PC-9 (cell line): ENCODE measurements around the gene GADD45A. TPM values are rescaled to one million over a fixed set of nuclear protein-coding genes. Genes with fewer than 3 reads are reported as not detected.

Source experiments
- BruUV-seq: library from RNA; stranded (reverse); fragments of 400-500 nt; replicated peaks from 2 replicates; lab custom pipeline; 2021; lab: Mats Ljungman, UMichigan
- CTCF ChIA-PET: fragments of 300-600 bp; sonication (Branson Sonifier 250); formaldehyde crosslinking; loops from one replicate; lab custom pipeline; 2022; ENCODE audit warnings: antibody characterized with exemption; lab: Charles Lee
- POLR2A ChIA-PET: fragments of 300-600 bp; sonication (Branson Sonifier 250); formaldehyde crosslinking; loops from one replicate; lab custom pipeline; 2022; ENCODE audit warnings: antibody characterized with exemption; ENCODE audit not compliant: unreplicated experiment; lab: Charles Lee
- DNase-seq, 2 experiments: peaks; one replicate each; pipeline versions ENCODE4 v3.0.0 to v3.0.0-alpha.2; 2015 to 2022; ENCODE audit warnings: mixed read lengths in 1 of 2
- H2AFZ ChIP-seq: fragments of 200-600 bp; sonication (generic); 2 replicates; pipeline ENCODE4 v1.8.1; 2017; ENCODE audit warnings: antibody characterized with exemption
- H3F3A ChIP-seq: fragments of 200-600 bp; sonication (generic); 2 replicates; pipeline ENCODE4 v1.8.1; 2017; ENCODE audit warnings: antibody characterized with exemption, mild to moderate bottlenecking, low read depth; ENCODE audit not compliant: insufficient read depth
- H3K27ac ChIP-seq: fragments of 200-600 bp; sonication (generic); 2 replicates; pipeline ENCODE4 v1.6.1; 2016; ENCODE audit warnings: mixed run types
- H3K27me3 ChIP-seq: fragments of 200-600 bp; sonication (generic); 2 replicates; pipeline ENCODE4 v1.6.1; 2016; ENCODE audit warnings: low read depth, mixed run types; ENCODE audit not compliant: insufficient read depth
- H3K36me3 ChIP-seq: fragments of 200-600 bp; sonication (generic); 2 replicates; pipeline ENCODE4 v1.6.1; 2016; ENCODE audit warnings: low read depth, mixed run types
- H3K4me1 ChIP-seq: fragments of 200-600 bp; sonication (generic); replicated peaks from 2 replicates; pipeline ENCODE4 v1.6.1; 2016; ENCODE audit warnings: mixed run types; ENCODE audit not compliant: insufficient read depth
- H3K4me2 ChIP-seq: fragments of 200-600 bp; sonication (generic); 2 replicates; pipeline ENCODE4 v1.6.1; 2017; ENCODE audit warnings: mixed run types
- H3K4me3 ChIP-seq: fragments of 200-600 bp; sonication (generic); 2 replicates; pipeline ENCODE4 v1.6.1; 2016; ENCODE audit warnings: mixed run types
- H3K79me2 ChIP-seq: fragments of 200-600 bp; sonication (generic); 2 replicates; pipeline ENCODE4 v1.6.1; 2017; ENCODE audit warnings: low read depth, mixed run types
- H3K9me2 ChIP-seq: fragments of 200-600 bp; sonication (generic); 2 replicates; pipeline ENCODE4 v1.8.1; 2017; ENCODE audit warnings: mild to moderate bottlenecking; ENCODE audit not compliant: insufficient read depth
- H3K9me3 ChIP-seq: fragments of 200-600 bp; sonication (generic); 2 replicates; pipeline ENCODE4 v1.8.1; 2016; ENCODE audit warnings: low read depth; ENCODE audit not compliant: insufficient read depth
- H4K20me1 ChIP-seq: fragments of 200-600 bp; sonication (generic); 2 replicates; pipeline ENCODE4 v1.8.1; 2017; ENCODE audit not compliant: insufficient read depth
- CTCF ChIP-seq: fragments of 200-600 bp; sonication (generic); conservative IDR thresholded peaks from 2 replicates; pipeline ENCODE4 v1.6.1; 2017; ENCODE audit warnings: mixed run types, antibody characterized with exemption, mild to moderate bottlenecking, moderate library complexity
- EZH2 ChIP-seq: fragments of 200-600 bp; sonication (generic); IDR thresholded peaks from 2 replicates; pipeline ENCODE4 v1.8.0; 2017; ENCODE audit warnings: antibody characterized with exemption, low read depth
- intact Hi-C: fragments of 100-400 bp; cut with micrococcal nuclease; formaldehyde crosslinking; loops from one replicate; pipeline ENCODE4 v1.10.0; 2022; ENCODE audit not compliant: unreplicated experiment
- total RNA-seq: library from RNA; stranded (reverse); gene quantifications from 2 replicates; pipeline ENCODE4 v1.2.3, GENCODE V29; 2021

Gene GADD45A
- total RNA-seq, 1 experiment from 2014 or later, result 63.6 TPM

GRCh38 chr1:67666636-67667035 lies 18.4 kb upstream of the GADD45A start:
- H4K20me1 ChIP-seq, result no peaks in the 10 kb centered on the region
- intact Hi-C loops, result no loop called here
- TF ChIP-seq CTCF, result no peak
- TF ChIP-seq EZH2, result no peak
- H3K4me1 ChIP-seq, result peaks cover 5% of the 10 kb centered on the region; the same call in 1 of the 2 replicates
- H3K9me3 ChIP-seq, result no peaks in the 10 kb centered on the region
- BruUV-seq, result no TSS peak
- no peak overlapping the region for H3K4me2 ChIP-seq
- CTCF ChIA-PET, result no interaction called here
- H2AFZ ChIP-seq, result no peak overlapping the region
- no peaks in the 10 kb centered on the region for H3K27me3 ChIP-seq
- no peak overlapping the region for H3K27ac ChIP-seq
- POLR2A ChIA-PET, result no interaction called here
- H3K36me3 ChIP-seq, result no peaks in the 10 kb centered on the region
- no peaks in the 10 kb centered on the region for H3F3A ChIP-seq
- no peaks in the 10 kb centered on the region for H3K9me2 ChIP-seq
- H3K79me2 ChIP-seq, result no peaks in the 10 kb centered on the region
- DNase-seq, result no peak
- no peak overlapping the region for H3K4me3 ChIP-seq

GRCh38 chr1:67668660-67669059 lies 16.3 kb upstream of the GADD45A start:
- Histone ChIP-seq H3F3A (peaks cover 6% of the 10 kb centered on the region; the same call in 1 of the 2 replicates), H3K36me3 (no peaks in the 10 kb centered on the region), H4K20me1 (no peaks in the 10 kb centered on the region), H3K4me2 (no peak overlapping the region), H3K4me3 (no peak overlapping the region), H3K27me3 (no peaks in the 10 kb centered on the region), H2AFZ (no peak overlapping the region), H3K27ac (no peak overlapping the region), H3K79me2 (no peaks in the 10 kb centered on the region), H3K4me1 (peaks cover 17% of the 10 kb centered on the region; the same call in 1 of the 2 replicates), H3K9me3 (no peaks in the 10 kb centered on the region), H3K9me2 (no peaks in the 10 kb centered on the region)
- ChIA-PET CTCF (no interaction called here), POLR2A (no interaction called here)
- intact Hi-C loops, result no loop called here
- no peak for TF ChIP-seq EZH2
- no peak for TF ChIP-seq CTCF
- DNase-seq, result no peak
- BruUV-seq, result no TSS peak

GRCh38 chr1:67672260-67672803 lies 12.7 kb upstream of the GADD45A start:
- Histone ChIP-seq H2AFZ (no peak overlapping the region), H3K4me2 (peak overlapping the region; percentile 12; the same call in 1 of the 2 replicates), H3K36me3 (no peaks in the 10 kb centered on the region), H3K4me1 (peaks cover 18% of the 10 kb centered on the region; the same call in 1 of the 2 replicates), H3K27me3 (no peaks in the 10 kb centered on the region), H3K27ac (peak overlapping the region; percentile 6; the same call in 1 of the 2 replicates), H3K9me3 (no peaks in the 10 kb centered on the region), H3K4me3 (no peak overlapping the region), H3K79me2 (no peaks in the 10 kb centered on the region), H3K9me2 (no peaks in the 10 kb centered on the region), H3F3A (peaks cover 6% of the 10 kb centered on the region; the same call in 1 of the 2 replicates), H4K20me1 (no peaks in the 10 kb centered on the region)
- peak in 1 of 2 experiments; percentile 50 for DNase-seq
- TF ChIP-seq CTCF (no peak), EZH2 (no peak)
- ChIA-PET CTCF (no interaction called here), POLR2A (no interaction called here)
- no TSS peak for BruUV-seq
- intact Hi-C loops, result no loop called here
